Activated CD4-positive, alpha-beta memory T cell treated with anti-CD3 and anti-CD28 coated beads, Interleukin-2, amount 10 ng/mL, durations not matched to agents 7 days and 5 days (primary cell): Measurements from ENCODE around the gene FOCAD. TPM values are rescaled to one million over a fixed set of nuclear protein-coding genes. Genes with fewer than 3 reads are reported as not detected.

Source experiments
- CTCF ChIA-PET: fragments of 350-600 bp; sonication (Branson Sonifier 250); formaldehyde crosslinking; loops from one replicate; lab custom pipeline; 2021; ENCODE audit warnings: antibody characterized with exemption, inconsistent platforms; lab: Charles Lee
- POLR2A ChIA-PET: fragments of 350-600 bp; sonication (Branson Sonifier 250); formaldehyde crosslinking; loops from one replicate; lab custom pipeline; 2021; ENCODE audit warnings: antibody characterized with exemption; lab: Charles Lee
- DNase-seq: peaks from one replicate; pipeline ENCODE4 v3.0.0-alpha.2; 2020
- H3K27ac Mint-ChIP-seq: one replicate; pipeline ENCODE4 v1.8.0; 2021; ENCODE audit warnings: mild to moderate bottlenecking, mixed read lengths
- H3K27me3 Mint-ChIP-seq: one replicate; pipeline ENCODE4 v1.8.0; 2021; ENCODE audit warnings: mixed read lengths
- H3K36me3 Mint-ChIP-seq: one replicate; pipeline ENCODE4 v1.8.0; 2021; ENCODE audit warnings: low read depth, mixed read lengths
- H3K4me1 Mint-ChIP-seq: one replicate; pipeline ENCODE4 v1.8.0; 2021; ENCODE audit warnings: mixed read lengths
- H3K4me3 Mint-ChIP-seq: one replicate; pipeline ENCODE4 v1.8.0; 2021; ENCODE audit warnings: mild to moderate bottlenecking, mixed read lengths
- H3K9me3 Mint-ChIP-seq: one replicate; pipeline ENCODE4 v1.8.0; 2021; ENCODE audit warnings: mixed read lengths
- total RNA-seq, 2 experiments: library from RNA; stranded (reverse); gene quantifications; one replicate each; pipeline ENCODE4 v1.2.3, GENCODE V29; 2021

FOCAD gene
- total RNA-seq, 2 experiments from 2014 or later = 26.3 to 30.7 TPM

DNA sequence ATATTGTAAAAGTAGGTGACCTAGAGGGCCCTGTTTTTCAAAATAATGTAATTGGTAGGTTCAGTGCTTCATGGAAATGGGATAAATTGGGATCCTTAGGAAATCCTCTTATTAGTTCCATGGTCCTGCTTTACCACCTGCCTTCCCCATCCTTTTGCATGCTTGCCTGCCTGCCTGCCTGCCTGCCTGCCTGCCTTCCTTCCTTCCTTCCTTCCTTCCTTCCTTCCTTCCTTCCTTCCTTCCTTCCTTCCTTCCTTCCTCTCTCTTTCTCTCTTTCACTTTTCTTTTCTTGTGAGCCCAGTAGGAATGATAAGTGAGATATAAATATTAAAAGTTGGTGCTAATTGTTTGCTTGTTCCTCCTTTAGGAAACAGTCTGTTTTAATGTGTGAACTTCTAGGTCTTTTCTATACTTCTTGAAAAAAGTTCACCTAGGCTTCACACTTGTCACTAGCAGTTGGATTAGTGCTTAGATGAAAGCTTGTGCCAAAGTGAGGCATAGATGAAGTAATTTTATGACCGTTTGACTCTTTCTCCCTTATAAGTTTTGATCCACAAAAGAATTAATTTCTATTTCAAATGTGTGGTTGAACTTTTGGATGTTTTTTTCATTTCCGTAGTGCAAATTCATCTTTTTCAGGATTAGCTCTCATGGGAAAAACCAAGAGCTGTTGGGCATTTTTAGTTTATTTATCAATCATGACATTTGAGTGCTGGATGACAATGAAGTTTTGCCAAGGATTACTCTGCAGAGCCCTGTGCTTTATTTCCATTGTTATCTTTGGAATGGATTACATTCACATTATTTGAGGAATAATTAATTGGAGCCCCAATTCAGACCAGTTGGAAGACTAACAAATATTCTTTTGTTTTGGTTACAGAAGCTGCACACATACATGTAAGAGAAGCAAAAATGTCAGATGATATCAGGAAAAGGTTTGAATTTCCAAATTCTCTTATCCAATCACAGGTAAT, 30.7 kb downstream of the FOCAD start:
- no peaks in the 10 kb centered on the region for H3K27me3 Mint-ChIP-seq
- peaks cover 20% of the 10 kb centered on the region for H3K36me3 Mint-ChIP-seq
- H3K4me3 Mint-ChIP-seq = no peak overlapping the region
- H3K9me3 Mint-ChIP-seq = no peaks in the 10 kb centered on the region
- H3K4me1 Mint-ChIP-seq = peaks cover 8% of the 10 kb centered on the region
- CTCF ChIA-PET = no interaction called here
- no peak overlapping the region for H3K27ac Mint-ChIP-seq
- DNase-seq = no peak
- POLR2A ChIA-PET = no interaction called here

GRCh38 chr9:20722221-20722620, 38.2 kb downstream of the FOCAD start:
- H3K27ac Mint-ChIP-seq = no peak overlapping the region
- no peaks in the 10 kb centered on the region for H3K27me3 Mint-ChIP-seq
- H3K4me3 Mint-ChIP-seq = no peak overlapping the region
- POLR2A ChIA-PET = no interaction called here
- peaks cover 24% of the 10 kb centered on the region for H3K4me1 Mint-ChIP-seq
- peaks cover 48% of the 10 kb centered on the region for H3K36me3 Mint-ChIP-seq
- DNase-seq = no peak
- peaks cover 3% of the 10 kb centered on the region for H3K9me3 Mint-ChIP-seq
- CTCF ChIA-PET = no interaction called here

GRCh38 chr9:20725675-20726074, 41.6 kb downstream of the FOCAD start:
- CTCF ChIA-PET = no interaction called here

DNA sequence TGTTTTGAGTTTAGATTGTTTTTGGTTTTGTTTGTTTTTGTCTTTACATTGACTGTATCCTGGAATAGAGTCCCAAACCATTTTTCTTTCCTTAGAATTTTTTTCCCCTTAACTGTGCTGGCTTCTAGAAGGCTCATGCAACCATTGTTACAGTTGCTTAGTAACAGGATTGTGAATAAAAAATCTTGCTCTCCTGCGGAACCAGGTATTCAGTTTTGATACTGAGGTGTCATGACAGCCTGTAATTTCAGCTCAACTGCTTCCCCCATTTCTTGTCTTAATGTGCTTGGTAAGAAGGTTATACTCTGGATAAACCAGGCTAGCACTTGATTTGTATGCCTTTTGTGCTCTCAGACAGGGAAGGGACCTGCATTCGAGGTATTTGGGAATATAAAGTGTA, 42.1 kb downstream of the FOCAD start:
- peaks cover 3% of the 10 kb centered on the region for H3K9me3 Mint-ChIP-seq
- H3K27ac Mint-ChIP-seq = no peak overlapping the region
- H3K4me1 Mint-ChIP-seq = peaks cover 23% of the 10 kb centered on the region
- CTCF ChIA-PET = no interaction called here
- no peaks in the 10 kb centered on the region for H3K27me3 Mint-ChIP-seq
- peaks cover 27% of the 10 kb centered on the region for H3K36me3 Mint-ChIP-seq
- peak overlapping the region; percentile 12 for H3K4me3 Mint-ChIP-seq
- DNase-seq = no peak
- POLR2A ChIA-PET = interaction anchor here (1.2 kb wide), 1 partner anchor 42 kb away, joined by 3 read pairs; the partner anchor contains the start of gene FOCAD

More at GRCh38 chr9:20725675-20726074, 41.6 kb downstream of the FOCAD start:
- peak overlapping the region; percentile 30 for H3K4me3 Mint-ChIP-seq
- POLR2A ChIA-PET = interaction anchor here (1.2 kb wide), 1 partner anchor 42 kb away, joined by 3 read pairs; the partner anchor contains the start of gene FOCAD
- H3K4me1 Mint-ChIP-seq = peaks cover 24% of the 10 kb centered on the region
- no peaks in the 10 kb centered on the region for H3K27me3 Mint-ChIP-seq
- DNase-seq = no peak
- H3K9me3 Mint-ChIP-seq = peaks cover 3% of the 10 kb centered on the region
- H3K27ac Mint-ChIP-seq = no peak overlapping the region
- H3K36me3 Mint-ChIP-seq = peaks cover 32% of the 10 kb centered on the region

- Mint-ChIP-seq H3K4me3 (no peak overlapping the region), H3K9me3 (no peaks in the 10 kb centered on the region)
- CTCF ChIA-PET = no interaction called here
These were observed 44.6 kb downstream of the FOCAD start for GRCh38 chr9:20728493-20729220.

GRCh38 chr9:20729523-20729922, 45.5 kb downstream of the FOCAD start:
- peaks cover 24% of the 10 kb centered on the region for H3K4me1 Mint-ChIP-seq
- H3K27ac Mint-ChIP-seq = no peak overlapping the region
- POLR2A ChIA-PET = no interaction called here
- peaks cover 21% of the 10 kb centered on the region for H3K36me3 Mint-ChIP-seq
- H3K4me3 Mint-ChIP-seq = no peak overlapping the region
- CTCF ChIA-PET = no interaction called here
- no peaks in the 10 kb centered on the region for H3K9me3 Mint-ChIP-seq
- no peaks in the 10 kb centered on the region for H3K27me3 Mint-ChIP-seq
- DNase-seq = no peak

More at GRCh38 chr9:20728493-20729220, 44.6 kb downstream of the FOCAD start:
- peaks cover 25% of the 10 kb centered on the region for H3K36me3 Mint-ChIP-seq
- H3K27me3 Mint-ChIP-seq = no peaks in the 10 kb centered on the region
- peaks cover 24% of the 10 kb centered on the region for H3K4me1 Mint-ChIP-seq
- H3K27ac Mint-ChIP-seq = no peak overlapping the region
- DNase-seq = no peak
- POLR2A ChIA-PET = no interaction called here

- POLR2A ChIA-PET = no interaction called here
- Mint-ChIP-seq H3K9me3 (no peaks in the 10 kb centered on the region), H3K4me1 (peaks cover 8% of the 10 kb centered on the region), H3K27me3 (no peaks in the 10 kb centered on the region), H3K27ac (no peak overlapping the region), H3K36me3 (peaks cover 14% of the 10 kb centered on the region), H3K4me3 (no peak overlapping the region)
- CTCF ChIA-PET = no interaction called here
- no peak for DNase-seq
These were observed 48.1 kb downstream of the FOCAD start for GRCh38 chr9:20732118-20732517.

DNA sequence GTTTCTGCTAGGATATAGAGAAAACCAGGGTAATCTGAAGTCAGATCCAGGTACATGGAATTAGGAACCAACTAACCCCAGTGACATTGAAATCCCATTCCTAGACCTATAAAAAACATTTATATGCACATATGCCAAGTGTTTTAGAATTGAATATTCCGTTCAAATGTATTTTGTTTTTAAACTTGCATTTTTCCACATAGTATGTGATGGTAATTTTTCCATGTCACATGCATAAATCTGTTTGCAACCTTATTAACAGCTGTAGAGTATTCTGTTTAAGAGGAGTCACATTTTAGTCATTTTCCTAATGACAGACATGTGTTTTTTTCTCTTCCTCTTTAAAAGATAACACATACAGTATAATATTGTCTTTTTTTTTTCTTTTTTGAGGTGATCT, 50.2 kb downstream of the FOCAD start:
- Mint-ChIP-seq H3K4me3 (no peak overlapping the region), H3K36me3 (peaks cover 16% of the 10 kb centered on the region), H3K27ac (no peak overlapping the region), H3K27me3 (no peaks in the 10 kb centered on the region), H3K4me1 (peaks cover 7% of the 10 kb centered on the region), H3K9me3 (no peaks in the 10 kb centered on the region)
- ChIA-PET POLR2A (no interaction called here), CTCF (no interaction called here)
- DNase-seq = no peak

- Mint-ChIP-seq H3K4me3 (no peak overlapping the region), H3K27me3 (no peaks in the 10 kb centered on the region), H3K27ac (no peak overlapping the region), H3K4me1 (peaks cover 11% of the 10 kb centered on the region), H3K36me3 (peaks cover 19% of the 10 kb centered on the region), H3K9me3 (no peaks in the 10 kb centered on the region)
- ChIA-PET CTCF (no interaction called here), POLR2A (no interaction called here)
- DNase-seq = no peak
These were observed 56.2 kb downstream of the FOCAD start for GRCh38 chr9:20740304-20740703.

DNA sequence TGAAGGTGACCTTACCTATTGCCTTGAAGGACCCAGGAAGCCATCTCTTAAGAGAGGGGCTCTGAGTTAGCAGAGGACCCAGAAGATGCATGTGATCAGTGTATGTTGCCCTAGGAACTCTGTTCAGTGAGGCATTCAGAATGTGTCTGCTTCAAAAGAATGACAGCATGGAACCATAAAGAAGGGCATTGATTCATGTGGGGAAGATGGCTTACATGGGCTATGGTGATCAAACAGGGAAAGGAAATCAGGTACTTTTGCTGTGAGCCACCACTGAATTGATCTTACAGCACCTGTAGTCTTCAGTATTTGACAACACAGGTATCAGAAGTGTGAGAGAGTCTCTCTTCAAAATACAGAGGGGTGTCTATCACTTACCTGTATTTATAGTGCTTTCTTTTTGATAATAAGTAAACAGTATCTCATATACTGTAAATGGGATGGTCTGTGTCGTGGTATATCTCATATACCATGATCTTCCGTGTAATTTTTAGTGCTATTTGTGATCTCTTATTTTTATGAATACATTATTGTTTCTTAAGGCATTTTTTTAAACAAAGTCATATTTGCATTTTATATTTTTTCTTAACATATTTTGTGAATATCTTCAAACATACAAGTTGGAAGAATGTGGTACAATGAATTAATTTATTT, 57.0 kb downstream of the FOCAD start:
- DNase-seq = no peak
- Mint-ChIP-seq H3K27ac (no peak overlapping the region), H3K9me3 (no peaks in the 10 kb centered on the region), H3K36me3 (peaks cover 19% of the 10 kb centered on the region), H3K4me3 (no peak overlapping the region), H3K27me3 (no peaks in the 10 kb centered on the region), H3K4me1 (peaks cover 11% of the 10 kb centered on the region)
- POLR2A ChIA-PET = no interaction called here
- CTCF ChIA-PET = no interaction called here

DNA sequence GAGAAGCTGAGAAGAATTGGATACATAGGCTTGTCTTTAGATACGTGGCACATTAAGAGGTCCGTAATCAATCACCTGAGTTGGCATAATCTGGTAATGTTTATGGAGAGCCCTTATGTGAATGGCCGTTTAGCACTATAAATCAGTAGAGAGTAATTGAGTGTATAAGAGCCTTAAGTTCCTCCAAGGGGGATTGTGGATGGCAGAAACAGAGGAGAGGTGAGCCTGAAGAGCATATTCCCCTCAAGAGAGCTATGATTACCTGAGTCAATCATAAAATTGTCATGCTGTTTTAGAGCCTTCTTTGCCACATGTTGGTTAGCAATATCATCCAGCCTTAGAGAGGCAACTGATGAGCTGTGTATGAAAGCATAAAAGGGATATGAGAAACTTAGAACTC, 58.8 kb downstream of the FOCAD start:
- Mint-ChIP-seq H3K27ac (no peak overlapping the region), H3K4me3 (no peak overlapping the region), H3K4me1 (peaks cover 11% of the 10 kb centered on the region), H3K36me3 (peaks cover 19% of the 10 kb centered on the region), H3K9me3 (no peaks in the 10 kb centered on the region), H3K27me3 (no peaks in the 10 kb centered on the region)
- ChIA-PET POLR2A (no interaction called here), CTCF (no interaction called here)
- DNase-seq = no peak

DNA sequence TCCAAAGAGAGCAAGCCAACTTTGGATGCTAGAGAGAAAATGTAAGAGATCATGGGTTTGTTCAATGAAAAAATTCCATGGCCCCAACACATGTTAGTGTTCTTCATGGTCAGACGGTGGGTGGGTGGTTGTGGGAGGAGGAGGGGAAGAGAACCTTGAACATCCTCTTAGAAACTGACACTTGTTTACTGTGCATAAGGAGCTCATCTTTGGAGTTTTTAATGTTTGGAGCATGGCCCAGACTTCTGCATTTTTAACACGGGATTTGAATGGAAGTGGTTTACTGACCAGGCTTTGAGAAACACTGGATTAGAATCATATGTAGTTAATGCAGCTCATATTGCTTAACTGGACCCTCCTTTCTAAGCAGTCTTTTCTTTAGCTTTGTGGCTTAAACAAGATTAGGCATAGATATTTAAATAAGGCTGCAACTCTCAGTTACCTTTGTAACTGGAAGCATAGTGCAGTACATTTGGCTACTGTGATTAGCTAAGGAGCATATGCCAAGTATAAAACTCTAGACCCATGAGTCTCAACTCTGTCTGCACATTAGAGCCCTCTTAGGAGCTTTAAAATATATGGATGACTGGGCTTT, 60.1 kb downstream of the FOCAD start:
- H3K27me3 Mint-ChIP-seq = no peaks in the 10 kb centered on the region
- peaks cover 11% of the 10 kb centered on the region for H3K4me1 Mint-ChIP-seq
- H3K27ac Mint-ChIP-seq = no peak overlapping the region
- H3K9me3 Mint-ChIP-seq = no peaks in the 10 kb centered on the region
- DNase-seq = no peak
- peaks cover 14% of the 10 kb centered on the region for H3K36me3 Mint-ChIP-seq
- H3K4me3 Mint-ChIP-seq = no peak overlapping the region
- CTCF ChIA-PET = no interaction called here
- POLR2A ChIA-PET = no interaction called here
